RKO (cell line): Measurements from ENCODE around the gene GRIP2.

Experiments
- DNase-seq: peaks from one replicate; pipeline ENCODE4 v3.0.0-alpha.2; 2016; ENCODE audit warnings: low spot score

Gene GRIP2

DNA sequence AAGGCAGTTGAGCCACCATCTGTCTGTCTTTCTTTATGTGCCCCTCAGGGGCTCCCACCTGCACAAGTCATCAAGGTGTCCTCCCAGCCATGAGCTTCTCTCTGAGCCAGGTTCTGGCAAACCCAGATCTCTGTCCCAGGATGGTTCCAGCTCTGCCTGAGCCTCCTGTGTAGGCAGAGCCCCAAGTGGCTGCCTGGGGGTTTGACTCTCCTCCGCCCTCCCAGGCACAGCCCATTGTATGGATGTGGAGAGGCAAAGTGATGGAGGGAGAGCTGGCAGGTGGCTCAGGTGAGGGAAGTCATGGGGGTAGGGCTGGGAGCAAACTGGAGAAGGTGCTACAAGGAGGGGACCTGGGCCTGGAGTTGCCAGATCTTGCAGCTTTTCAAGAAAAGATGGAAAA is 56.9 kb downstream of the GRIP2 start:
- DNase-seq: no peak

DNA sequence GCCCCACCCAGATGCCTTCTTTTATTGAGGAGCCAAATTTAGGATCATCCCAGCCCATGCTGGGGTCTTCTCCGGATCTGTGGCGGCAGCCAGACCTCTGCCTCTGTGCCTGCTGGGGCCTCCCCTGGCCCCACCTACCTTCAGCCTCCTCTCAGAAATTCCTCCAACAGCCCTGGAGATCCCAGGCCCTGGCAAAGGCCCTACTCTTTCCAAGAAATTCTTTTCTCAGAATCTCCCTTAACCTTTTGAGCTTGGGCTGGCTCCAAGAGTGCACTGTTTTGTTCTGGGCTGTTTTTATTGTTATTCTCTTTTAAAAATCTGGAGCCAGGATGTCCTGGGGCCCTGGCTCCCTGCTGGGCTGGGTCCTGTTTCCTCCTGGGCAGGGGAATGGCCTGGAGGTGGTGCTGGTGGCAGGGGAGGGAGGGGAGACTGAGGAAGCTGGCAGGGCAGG is 57.8 kb downstream of the GRIP2 start:
- DNase-seq: no peak

- DNase-seq: no peak
Observed at GRCh38 chr3:14481646-14482036, 58.5 kb downstream of the GRIP2 start.

GRCh38 chr3:14481018-14481645 is 59.0 kb downstream of the GRIP2 start:
- DNase-seq: no peak

- DNase-seq: no peak
Observed at GRCh38 chr3:14480207-14481017, 59.7 kb downstream of the GRIP2 start.

GRCh38 chr3:14479591-14479990 is 60.6 kb downstream of the GRIP2 start:
- DNase-seq: no peak

DNA sequence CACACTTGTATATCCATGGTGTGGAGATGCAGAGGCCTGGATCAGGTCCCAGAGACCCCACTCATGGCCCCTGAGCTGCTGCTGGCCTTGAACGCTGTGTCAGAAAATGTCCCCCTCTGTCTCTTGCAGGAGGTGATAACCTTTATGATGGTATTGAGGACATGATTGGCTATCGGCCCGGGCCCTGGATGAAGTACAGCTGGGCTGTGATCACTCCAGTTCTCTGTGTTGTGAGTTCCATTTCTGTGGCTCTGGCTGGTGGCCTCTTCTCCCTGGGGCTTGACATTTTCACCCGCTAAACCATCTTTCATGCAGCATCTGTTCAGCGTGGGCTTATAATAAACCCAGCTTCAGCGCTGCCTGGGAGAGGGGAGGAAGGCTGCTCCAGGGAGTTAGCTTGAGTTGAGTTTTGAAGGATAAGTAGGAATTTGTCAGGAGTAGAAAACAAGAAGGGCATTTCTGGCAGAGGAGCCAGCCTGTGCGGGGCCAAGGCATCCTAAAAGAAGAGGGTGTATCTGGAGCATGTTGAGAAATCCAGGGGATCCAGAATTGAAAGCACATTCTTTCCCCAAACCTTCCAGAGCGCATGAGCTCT is 61.1 kb downstream of the GRIP2 start:
- no peak for DNase-seq

DNA sequence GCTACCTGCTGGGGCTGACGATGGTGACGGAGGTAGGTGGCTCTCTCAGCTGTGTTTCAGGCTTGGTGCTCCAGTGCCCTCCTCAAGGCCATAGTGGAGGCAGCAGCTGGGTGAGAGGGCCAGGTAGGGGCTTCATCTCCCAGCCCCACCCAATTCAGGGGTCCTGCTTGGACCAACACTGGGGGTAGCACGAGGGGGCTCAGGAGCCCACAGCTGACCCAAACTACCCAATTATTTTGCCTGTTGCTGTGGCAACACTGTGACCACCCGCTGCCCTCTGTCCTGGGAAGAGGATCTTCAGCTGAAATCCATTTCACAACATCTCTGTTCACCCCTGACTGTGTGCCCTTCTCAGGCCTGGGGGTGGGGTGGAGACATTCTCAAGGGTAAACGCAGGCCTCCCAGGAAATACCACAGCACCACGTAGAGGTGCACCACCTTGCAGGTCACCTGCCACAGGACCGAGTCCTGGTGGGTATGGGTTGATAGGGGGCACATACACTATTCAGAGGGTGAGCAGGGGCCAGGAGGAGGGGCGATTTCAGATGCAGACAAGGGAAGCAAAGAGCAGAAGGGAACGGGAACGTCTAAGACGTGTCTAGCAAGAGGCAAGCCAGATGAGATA is 62.7 kb downstream of the GRIP2 start:
- no peak for DNase-seq

GRCh38 chr3:14476583-14477265 is 63.4 kb downstream of the GRIP2 start:
- DNase-seq: no peak

GRCh38 chr3:14475621-14476020 is 64.5 kb downstream of the GRIP2 start:
- no peak for DNase-seq

DNA sequence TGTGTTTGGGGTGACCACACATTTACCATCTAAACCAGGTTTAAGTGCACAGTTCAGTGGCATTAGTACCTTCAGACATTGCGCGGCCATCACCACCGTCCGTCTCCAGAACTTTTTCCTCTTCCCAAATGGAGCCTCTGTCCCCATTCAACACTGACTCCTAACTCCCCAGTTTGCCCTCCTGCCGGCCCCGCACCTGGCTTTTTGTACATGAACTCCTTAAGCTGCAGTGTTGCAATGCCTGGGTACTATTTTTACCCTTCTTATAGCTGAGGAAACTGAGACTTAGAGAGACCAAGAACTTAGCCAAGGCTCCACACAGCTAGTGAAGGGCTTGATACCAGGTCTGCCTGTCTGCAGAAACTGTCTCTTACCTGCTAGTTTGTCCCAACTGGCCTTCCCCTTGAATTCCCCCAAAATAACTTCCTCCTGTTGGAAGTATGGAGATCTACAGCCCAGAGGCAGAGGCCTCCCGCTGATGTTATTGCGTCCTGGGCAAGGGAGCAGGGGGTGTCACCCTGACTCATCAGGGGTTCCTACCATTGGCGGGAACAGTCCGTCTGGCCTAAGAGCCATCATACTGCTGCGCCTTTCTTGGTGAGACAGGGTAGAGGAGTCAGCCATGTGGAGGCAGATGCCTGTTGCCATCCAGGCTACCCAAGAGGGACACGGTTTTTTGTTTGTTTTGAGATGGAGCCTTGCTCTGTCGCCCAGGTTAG is 65.6 kb downstream of the GRIP2 start:
- DNase-seq: no peak

DNA sequence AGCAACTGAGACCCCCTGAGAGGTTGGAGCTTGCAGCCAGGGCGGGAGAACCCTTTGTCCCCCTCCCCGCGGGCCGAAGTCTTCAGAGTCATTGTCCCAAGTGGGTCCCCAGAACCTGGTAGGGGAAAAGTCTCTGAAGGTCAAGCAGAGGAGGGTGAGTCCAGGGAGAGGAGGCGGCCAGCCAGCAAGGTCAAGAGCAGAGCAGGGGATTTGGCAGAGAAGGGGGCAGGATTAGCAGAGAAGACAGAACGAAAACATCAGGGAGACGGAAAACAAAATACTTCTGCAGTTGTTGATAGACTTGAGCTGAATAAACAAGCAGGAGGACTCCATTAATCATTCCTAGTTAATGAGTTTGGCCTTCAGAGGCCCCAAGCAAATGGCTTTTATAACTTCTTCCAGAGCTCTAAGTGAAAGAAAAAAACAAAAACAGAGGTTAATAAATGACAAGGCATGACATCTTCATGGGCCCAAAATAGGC is 66.7 kb downstream of the GRIP2 start:
- DNase-seq: no peak

DNA sequence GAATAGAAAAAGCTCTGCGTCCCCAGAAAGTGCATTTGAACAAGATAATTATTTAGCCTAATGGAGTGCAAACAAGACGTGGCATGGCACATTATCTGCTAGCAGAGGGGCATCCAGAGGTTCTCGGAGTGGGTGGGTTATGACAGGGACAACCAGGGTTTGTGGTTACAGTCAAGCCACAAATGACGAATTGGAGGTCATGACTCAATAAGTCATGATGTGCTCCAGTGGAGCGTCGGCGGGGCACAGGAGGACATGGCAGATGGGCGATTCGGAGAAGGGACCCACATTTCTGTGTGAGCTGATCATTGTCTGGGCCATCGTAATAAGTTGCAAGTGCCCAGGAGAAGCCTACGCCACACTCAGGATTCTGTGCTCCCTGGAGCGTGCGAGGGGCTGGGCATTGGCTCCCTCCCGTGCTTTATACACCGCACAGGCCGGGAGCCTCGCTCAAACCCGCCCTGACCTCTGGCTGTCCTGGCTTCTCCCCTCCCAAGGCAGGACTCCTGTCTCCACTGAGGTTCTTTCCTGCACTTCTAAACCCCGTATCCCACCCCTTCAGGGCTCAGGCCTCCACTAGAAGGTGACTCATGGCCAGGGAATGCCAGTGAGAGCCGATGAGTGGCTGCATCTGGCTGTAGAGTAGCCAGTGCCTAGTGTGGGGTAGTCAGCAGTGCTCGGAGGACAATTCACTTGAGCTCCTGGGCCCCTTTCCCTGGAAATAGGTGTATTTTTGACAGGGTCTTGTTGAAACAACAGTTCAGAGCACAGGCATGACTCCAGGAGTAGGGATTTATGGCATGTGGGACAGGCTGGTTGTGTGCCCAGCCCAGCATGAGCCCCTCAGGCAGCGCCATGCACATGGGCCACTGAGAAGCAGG is 67.4 kb downstream of the GRIP2 start:
- peak; percentile 72 for DNase-seq

- no peak for DNase-seq
Observed at GRCh38 chr3:14471690-14472089, 68.5 kb downstream of the GRIP2 start.

DNA sequence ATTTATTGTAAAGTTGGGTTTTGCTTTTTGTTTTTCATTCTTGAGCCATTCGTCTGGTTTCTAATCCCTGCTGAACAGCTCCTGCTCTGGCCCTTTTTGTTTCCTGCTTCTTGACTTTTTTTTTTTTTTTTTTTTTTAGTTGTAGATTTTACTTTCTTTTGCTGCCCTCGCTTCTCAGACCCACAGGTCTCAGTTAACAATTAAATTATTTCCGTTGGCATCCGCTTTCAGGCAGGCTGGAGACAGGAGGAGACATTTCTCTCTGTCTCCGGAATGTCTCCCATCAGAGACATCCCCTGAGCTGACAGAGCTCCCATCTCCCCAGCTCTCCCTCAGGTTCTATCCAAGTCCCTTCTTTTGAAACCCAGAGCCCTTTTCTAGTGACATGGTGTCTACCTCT is 69.1 kb downstream of the GRIP2 start:
- no peak for DNase-seq

GRCh38 chr3:14470461-14470860 is 69.7 kb downstream of the GRIP2 start:
- DNase-seq: no peak

DNA sequence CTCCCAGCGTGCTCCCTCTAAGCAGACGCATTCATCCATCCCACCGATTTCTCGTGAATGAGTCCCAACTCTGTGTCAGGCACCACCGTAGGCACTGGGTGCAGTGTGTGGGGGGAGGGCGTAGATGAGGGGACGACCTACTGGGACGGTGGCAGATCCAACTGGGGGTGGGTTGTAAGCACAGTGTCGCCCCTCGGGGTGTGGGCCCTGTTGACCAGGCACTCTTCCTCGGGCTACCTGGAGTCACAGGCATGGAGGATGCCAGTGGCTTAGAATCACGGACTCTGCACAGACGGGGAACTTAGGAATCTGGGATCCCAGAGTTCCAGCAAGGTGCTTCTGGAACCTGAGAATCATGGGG is 71.5 kb downstream of the GRIP2 start:
- DNase-seq: no peak

- peak; percentile 39 for DNase-seq
Observed at GRCh38 chr3:14467814-14468620, 72.1 kb downstream of the GRIP2 start.

- no peak for DNase-seq
Observed at GRCh38 chr3:14466179-14466903, 73.8 kb downstream of the GRIP2 start.
